IPS-15b (cell line): ENCODE data around the gene PDE11A.

ENCODE experiments used
- H3K27me3 ChIP-seq: one replicate; pipeline ENCODE4 v1.6.1; 2013; ENCODE audit warnings: low read length; ENCODE audit not compliant: control insufficient read depth, insufficient read depth
- H3K36me3 ChIP-seq: one replicate; pipeline ENCODE4 v1.6.1; 2013; ENCODE audit warnings: low read length; ENCODE audit not compliant: control insufficient read depth, insufficient read depth
- H3K4me1 ChIP-seq: one replicate; pipeline ENCODE4 v1.6.1; 2013; ENCODE audit warnings: mild to moderate bottlenecking, low read length; ENCODE audit not compliant: control insufficient read depth, insufficient read depth
- H3K4me3 ChIP-seq: one replicate; pipeline ENCODE4 v1.5.1; 2013; ENCODE audit warnings: low read depth, low read length
- H3K9ac ChIP-seq: one replicate; pipeline ENCODE4 v1.6.1; 2013; ENCODE audit warnings: low read depth, mild to moderate bottlenecking, low read length
- H3K9me3 ChIP-seq: one replicate; pipeline ENCODE4 v1.6.1; 2013; ENCODE audit warnings: mild to moderate bottlenecking, low read length; ENCODE audit not compliant: control insufficient read depth, insufficient read depth

Gene PDE11A

DNA sequence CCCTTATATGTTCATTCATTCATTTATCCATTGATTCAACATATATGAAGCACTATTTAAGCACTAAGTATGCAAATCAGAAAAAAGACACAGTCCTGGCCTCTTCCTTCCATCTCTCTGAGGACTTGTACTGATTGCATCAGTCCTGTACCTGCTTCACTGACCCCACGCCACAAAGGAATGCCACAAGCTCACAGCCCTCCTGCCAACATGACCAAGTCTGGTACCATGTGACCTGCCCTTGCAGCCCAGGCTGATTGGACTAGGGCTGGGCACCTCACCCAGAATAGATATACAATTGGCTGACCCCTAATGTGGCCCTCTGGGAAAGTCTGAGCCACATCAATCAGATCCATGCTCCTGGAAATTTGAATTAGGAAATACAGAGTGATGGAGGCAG, 483.4 kb downstream of the PDE11A start:
- no peak overlapping the region for H3K4me3 ChIP-seq
- no peaks in the 10 kb centered on the region for H3K4me1 ChIP-seq
- no peaks in the 10 kb centered on the region for H3K36me3 ChIP-seq
- no peak overlapping the region for H3K9ac ChIP-seq
- H3K27me3 ChIP-seq: no peaks in the 10 kb centered on the region
- no peaks in the 10 kb centered on the region for H3K9me3 ChIP-seq

DNA sequence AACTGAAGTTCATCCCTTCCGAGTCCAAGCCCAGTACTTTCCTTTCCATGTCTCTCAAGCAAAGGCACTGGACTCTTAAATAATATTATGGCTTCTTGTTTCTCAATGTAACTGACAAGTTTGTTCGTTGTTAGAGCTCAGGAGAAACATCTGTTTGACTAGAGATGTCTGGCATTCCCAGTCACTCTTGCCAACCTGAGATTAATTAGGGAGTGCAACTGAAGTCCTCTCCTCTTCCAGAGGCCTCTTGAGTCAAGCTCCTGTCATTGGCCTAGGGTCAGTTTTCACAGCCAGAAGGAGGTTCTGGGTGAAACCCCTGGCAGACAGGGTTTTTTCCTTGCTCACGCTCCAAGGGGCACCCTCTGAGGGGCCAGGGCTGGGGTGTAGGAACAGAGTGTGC, 483.9 kb downstream of the PDE11A start:
- no peak overlapping the region for H3K9ac ChIP-seq
- no peaks in the 10 kb centered on the region for H3K27me3 ChIP-seq
- H3K4me3 ChIP-seq: no peak overlapping the region
- no peaks in the 10 kb centered on the region for H3K36me3 ChIP-seq
- no peaks in the 10 kb centered on the region for H3K9me3 ChIP-seq
- H3K4me1 ChIP-seq: no peaks in the 10 kb centered on the region

- Histone ChIP-seq H3K9ac (no peak overlapping the region), H3K27me3 (no peaks in the 10 kb centered on the region), H3K36me3 (no peaks in the 10 kb centered on the region), H3K4me3 (no peak overlapping the region), H3K4me1 (no peaks in the 10 kb centered on the region), H3K9me3 (no peaks in the 10 kb centered on the region)
Observed at GRCh38 chr2:177587371-177587770, 485.2 kb downstream of the PDE11A start.

DNA sequence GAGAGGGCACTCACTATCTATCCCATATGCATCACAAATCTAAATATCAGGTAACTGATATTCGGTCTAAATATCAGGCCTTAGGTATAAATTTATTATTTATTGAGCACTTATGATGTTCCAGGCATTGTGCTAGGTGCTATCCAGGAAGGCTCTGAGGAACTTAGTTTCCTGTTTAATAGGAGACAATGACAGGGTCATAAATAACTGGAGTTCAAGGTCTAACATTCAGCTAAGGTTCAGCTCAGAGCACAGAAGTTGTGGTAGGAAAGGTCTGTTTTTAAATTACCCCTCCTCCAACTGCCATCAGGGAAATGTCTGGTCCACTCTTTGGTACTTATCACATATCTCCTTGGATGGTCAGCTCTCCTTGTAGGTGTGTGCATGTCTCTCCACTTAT, 486.4 kb downstream of the PDE11A start:
- H3K9ac ChIP-seq: no peak overlapping the region
- H3K36me3 ChIP-seq: no peaks in the 10 kb centered on the region
- H3K4me3 ChIP-seq: no peak overlapping the region
- H3K27me3 ChIP-seq: no peaks in the 10 kb centered on the region
- no peaks in the 10 kb centered on the region for H3K9me3 ChIP-seq
- no peaks in the 10 kb centered on the region for H3K4me1 ChIP-seq

DNA sequence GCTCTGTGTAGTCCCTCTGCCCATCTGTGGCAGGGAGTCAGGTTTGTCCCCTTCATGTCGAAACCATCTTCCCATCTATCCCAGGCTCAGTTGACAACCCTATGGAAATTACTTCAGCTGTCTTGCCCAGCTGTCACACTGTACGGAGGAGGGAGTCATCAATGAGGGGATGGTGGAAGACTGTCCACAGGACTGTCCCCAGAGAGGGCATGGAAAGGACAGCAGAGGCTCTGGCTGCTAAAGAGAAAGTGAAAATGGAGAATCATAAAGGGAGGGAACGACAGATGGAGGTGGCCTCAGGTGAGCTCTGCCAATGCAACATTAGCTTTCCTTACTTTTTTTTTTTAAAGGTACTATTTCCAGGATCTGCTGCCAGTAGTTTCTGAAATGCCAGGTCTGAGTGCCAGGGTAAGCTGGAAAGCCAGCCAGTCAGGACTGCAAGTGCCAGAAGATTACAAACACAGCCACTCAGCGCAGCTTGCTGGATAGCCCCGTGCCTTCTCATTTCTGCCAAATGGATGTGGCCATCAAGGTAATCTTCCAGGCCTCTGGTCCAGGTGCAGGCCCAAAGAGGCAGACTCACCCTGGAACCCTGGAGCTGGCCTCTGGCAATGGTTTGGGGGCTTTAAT, 487.2 kb downstream of the PDE11A start:
- H3K36me3 ChIP-seq: no peaks in the 10 kb centered on the region
- no peaks in the 10 kb centered on the region for H3K4me1 ChIP-seq
- no peaks in the 10 kb centered on the region for H3K27me3 ChIP-seq
- no peak overlapping the region for H3K9ac ChIP-seq
- H3K4me3 ChIP-seq: no peak overlapping the region
- no peaks in the 10 kb centered on the region for H3K9me3 ChIP-seq

GRCh38 chr2:177584030-177584692, 488.4 kb downstream of the PDE11A start:
- Histone ChIP-seq H3K4me3 (no peak overlapping the region), H3K4me1 (no peaks in the 10 kb centered on the region), H3K9me3 (no peaks in the 10 kb centered on the region), H3K27me3 (no peaks in the 10 kb centered on the region), H3K9ac (no peak overlapping the region), H3K36me3 (no peaks in the 10 kb centered on the region)

GRCh38 chr2:177582000-177582399, 490.6 kb downstream of the PDE11A start:
- no peaks in the 10 kb centered on the region for H3K9me3 ChIP-seq
- no peaks in the 10 kb centered on the region for H3K27me3 ChIP-seq
- H3K9ac ChIP-seq: no peak overlapping the region
- no peaks in the 10 kb centered on the region for H3K36me3 ChIP-seq
- H3K4me3 ChIP-seq: no peak overlapping the region
- H3K4me1 ChIP-seq: no peaks in the 10 kb centered on the region

DNA sequence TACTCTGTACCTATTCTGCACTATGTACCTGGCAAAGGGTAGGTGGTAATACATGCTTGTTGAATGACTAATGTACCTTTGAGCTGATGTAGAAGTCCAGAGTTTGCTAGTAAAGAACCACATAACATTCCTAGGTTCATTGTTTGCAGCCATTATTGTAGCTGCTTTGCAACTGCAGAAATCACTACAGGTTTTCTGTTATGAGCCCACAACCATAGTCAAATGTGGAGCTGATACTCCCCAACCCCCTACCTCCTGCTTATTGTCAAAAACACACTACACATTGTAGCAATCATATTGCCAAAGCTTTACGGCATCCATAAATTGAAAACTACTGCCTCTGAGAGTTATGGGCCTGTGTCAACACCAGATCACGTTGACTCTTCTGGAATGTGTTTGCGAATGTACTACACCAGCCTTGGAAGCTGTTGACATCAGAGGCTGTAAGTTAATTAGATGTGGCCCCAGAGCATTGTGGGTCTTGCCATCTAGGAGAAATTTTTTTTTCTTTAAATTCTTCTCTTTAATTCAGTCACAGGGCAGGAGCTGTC, 493.0 kb downstream of the PDE11A start:
- Histone ChIP-seq H3K4me1 (no peaks in the 10 kb centered on the region), H3K27me3 (no peaks in the 10 kb centered on the region), H3K9ac (no peak overlapping the region), H3K4me3 (no peak overlapping the region), H3K36me3 (no peaks in the 10 kb centered on the region), H3K9me3 (no peaks in the 10 kb centered on the region)

- no peak overlapping the region for H3K9ac ChIP-seq
- no peaks in the 10 kb centered on the region for H3K27me3 ChIP-seq
- H3K9me3 ChIP-seq: no peaks in the 10 kb centered on the region
- no peak overlapping the region for H3K4me3 ChIP-seq
- H3K4me1 ChIP-seq: no peaks in the 10 kb centered on the region
- H3K36me3 ChIP-seq: no peaks in the 10 kb centered on the region
Observed at GRCh38 chr2:177578454-177578853, 494.1 kb downstream of the PDE11A start.

DNA sequence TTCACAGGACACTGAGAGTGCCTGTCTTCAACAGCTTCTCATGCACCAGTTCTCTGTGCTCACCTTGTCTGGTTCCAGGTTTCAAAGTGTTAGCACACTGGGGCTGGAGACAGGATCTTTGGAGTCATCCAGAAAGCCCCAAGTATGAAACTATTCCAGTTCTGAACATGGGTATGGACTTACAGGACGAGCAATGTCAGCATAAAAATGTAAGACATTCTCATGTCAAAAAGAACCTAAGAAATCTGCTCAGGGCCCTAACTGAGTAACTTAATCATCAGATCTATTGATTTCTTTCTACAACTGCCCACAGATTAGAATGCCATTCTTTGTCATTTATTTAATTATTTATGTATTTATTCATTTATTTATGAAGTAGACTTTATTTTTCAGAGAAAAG, 495.5 kb downstream of the PDE11A start:
- Histone ChIP-seq H3K9me3 (no peaks in the 10 kb centered on the region), H3K36me3 (no peaks in the 10 kb centered on the region), H3K9ac (no peak overlapping the region), H3K27me3 (no peaks in the 10 kb centered on the region), H3K4me1 (no peaks in the 10 kb centered on the region), H3K4me3 (no peak overlapping the region)

- no peaks in the 10 kb centered on the region for H3K4me1 ChIP-seq
- no peak overlapping the region for H3K9ac ChIP-seq
- H3K27me3 ChIP-seq: no peaks in the 10 kb centered on the region
- H3K36me3 ChIP-seq: no peaks in the 10 kb centered on the region
- no peak overlapping the region for H3K4me3 ChIP-seq
- H3K9me3 ChIP-seq: no peaks in the 10 kb centered on the region
Observed at GRCh38 chr2:177575358-177575757, 497.2 kb downstream of the PDE11A start.

DNA sequence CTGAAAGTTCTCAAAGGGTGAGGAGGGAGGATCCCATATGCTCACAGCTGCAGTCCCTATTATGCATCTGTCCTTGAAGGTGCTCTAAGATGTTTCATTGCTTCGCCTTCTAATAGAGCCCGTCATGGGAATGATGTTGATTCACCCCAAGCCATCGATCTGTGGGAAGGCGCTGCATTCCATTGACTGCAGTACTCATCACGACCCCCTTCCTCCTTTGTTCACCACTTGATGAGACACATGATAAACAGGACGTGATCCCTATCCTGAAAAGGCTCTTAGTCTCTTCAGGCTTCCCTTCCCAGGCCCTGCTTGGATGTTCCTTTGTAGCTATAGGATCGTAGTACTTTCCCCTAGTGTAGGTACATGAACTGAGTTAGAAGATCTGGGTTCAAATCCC, 498.2 kb downstream of the PDE11A start:
- Histone ChIP-seq H3K36me3 (no peaks in the 10 kb centered on the region), H3K4me3 (no peak overlapping the region), H3K9ac (no peak overlapping the region), H3K9me3 (no peaks in the 10 kb centered on the region), H3K27me3 (no peaks in the 10 kb centered on the region), H3K4me1 (no peaks in the 10 kb centered on the region)
